Hepatocyte (in vitro differentiated cells): ENCODE measurements around the gene MKI67. TPM values are rescaled to one million over a fixed set of nuclear protein-coding genes. Genes with fewer than 3 reads are reported as not detected.

Experiments used
- DNase-seq: peaks from one replicate; pipeline ENCODE4 v3.0.0-alpha.2; 2016; ENCODE audit warnings: low spot score
- H2AFZ ChIP-seq: fragments of 200-600 bp; sonication (generic); 2 replicates; pipeline ENCODE4 v1.6.0; 2016; ENCODE audit warnings: antibody characterized with exemption, mild to moderate bottlenecking
- H3K27ac ChIP-seq: fragments of 200-600 bp; sonication (generic); 2 replicates; pipeline ENCODE4 v1.5.1; 2016; ENCODE audit warnings: mild to moderate bottlenecking
- H3K27me3 ChIP-seq: fragments of 200-600 bp; sonication (generic); 2 replicates; pipeline ENCODE4 v1.6.1; 2016
- H3K36me3 ChIP-seq: fragments of 200-600 bp; sonication (generic); replicated peaks from 2 replicates; pipeline ENCODE4 v1.5.1; 2016; ENCODE audit warnings: low read depth; ENCODE audit not compliant: insufficient read depth
- H3K4me1 ChIP-seq: fragments of 200-600 bp; sonication (generic); 2 replicates; pipeline ENCODE4 v1.5.1; 2016; ENCODE audit warnings: mild to moderate bottlenecking, moderate library complexity; ENCODE audit not compliant: insufficient read depth
- H3K4me2 ChIP-seq: fragments of 200-600 bp; sonication (generic); 2 replicates; pipeline ENCODE4 v1.6.0; 2016
- H3K4me3 ChIP-seq: fragments of 200-600 bp; sonication (generic); 2 replicates; pipeline ENCODE4 v1.5.1; 2016; ENCODE audit warnings: mild to moderate bottlenecking
- H3K79me2 ChIP-seq: fragments of 200-600 bp; sonication (generic); 2 replicates; pipeline ENCODE4 v1.6.0; 2017; ENCODE audit warnings: mild to moderate bottlenecking
- H3K9me2 ChIP-seq: fragments of 200-600 bp; sonication (generic); replicated peaks from 2 replicates; pipeline ENCODE4 v1.6.0; 2017; ENCODE audit warnings: mild to moderate bottlenecking; ENCODE audit not compliant: insufficient read depth
- H3K9me3 ChIP-seq: fragments of 200-600 bp; sonication (generic); 2 replicates; pipeline ENCODE4 v1.5.1; 2016; ENCODE audit warnings: low read depth, mild to moderate bottlenecking
- H4K20me1 ChIP-seq: fragments of 200-600 bp; sonication (generic); 2 replicates; pipeline ENCODE4 v1.6.0; 2016; ENCODE audit warnings: mild to moderate bottlenecking; ENCODE audit not compliant: insufficient read depth, poor library complexity, severe bottlenecking
- EZH2 ChIP-seq: fragments of 200-600 bp; sonication (generic); IDR thresholded peaks from 2 replicates; pipeline ENCODE4 v1.6.1; 2016; ENCODE audit warnings: antibody characterized with exemption, mild to moderate bottlenecking, borderline replicate concordance
- EZH2phosphoT487 ChIP-seq: fragments of 200-600 bp; sonication (generic); IDR thresholded peaks from one replicate; pipeline ENCODE4 v1.6.1; 2018; ENCODE audit warnings: antibody characterized with exemption, mild to moderate bottlenecking, low read depth, moderate library complexity; ENCODE audit not compliant: unreplicated experiment, severe bottlenecking
- WGBS: methylation state at CpG from one replicate; pipeline ENCODE4 v1.1.6; 2016; ENCODE audit warnings: low lambda C conversion rate; ENCODE audit errors: missing lambda C conversion rate; 5-methylcytosine and 5-hydroxymethylcytosine counted together
- polyA plus RNA-seq: library from polyadenylated mRNA; unstranded; fragments of >200 nt; fragmentation: Nextera tagmentation; extraction: Ambion mirVana; gene quantifications from 2 replicates; pipeline ENCODE4 v1.2.1, GENCODE V29; 2016
- total RNA-seq: library from RNA; depleted of rRNA; stranded (reverse); fragments of >200 nt; gene quantifications from 2 replicates; pipeline ENCODE4 v1.2.3, GENCODE V29; 2014
- TF ChIP-seq, protein P1 (sequence below): fragments of 200-600 bp; sonication (generic); IDR thresholded peaks from 2 replicates; pipeline ENCODE4 v1.5.1; 2016; ENCODE audit warnings: antibody characterized with exemption, mild to moderate bottlenecking; ENCODE audit not compliant: poor library complexity

The MKI67 gene
- total and polyA plus RNA-seq, 2 experiments from 2014 or later, result 8.1 to 13.1 TPM

DNA sequence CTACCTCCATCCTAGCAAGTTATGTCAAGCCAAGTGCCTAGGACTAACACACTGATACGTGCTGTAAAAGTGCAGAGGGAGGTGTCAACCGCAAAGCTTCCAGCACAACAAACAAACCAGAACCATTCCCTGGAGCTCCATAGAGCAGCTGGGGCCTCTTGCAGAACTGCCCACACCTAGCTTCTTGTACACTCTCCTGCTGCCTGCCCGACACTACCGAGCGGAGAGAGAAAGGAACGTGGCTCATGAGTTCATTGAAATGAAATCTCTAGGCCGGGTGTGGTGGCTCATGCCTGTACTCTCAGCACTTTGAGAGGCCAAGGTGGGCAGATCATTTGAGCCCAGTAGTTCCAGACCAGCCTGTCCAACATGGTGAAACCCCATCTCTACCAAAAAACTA lies 73.5 kb downstream of the MKI67 start:
- Histone ChIP-seq H3K79me2 (no peaks in the 10 kb centered on the region), H3K4me2 (no peak overlapping the region), H2AFZ (no peak overlapping the region), H3K27me3 (no peaks in the 10 kb centered on the region), H3K9me3 (no peaks in the 10 kb centered on the region), H4K20me1 (no peaks in the 10 kb centered on the region), H3K4me1 (peaks cover 4% of the 10 kb centered on the region), H3K27ac (no peak overlapping the region), H3K4me3 (no peak overlapping the region), H3K36me3 (no peaks in the 10 kb centered on the region), H3K9me2 (no peaks in the 10 kb centered on the region)
- no peak for DNase-seq
- TF ChIP-seq EZH2, result no peak
- TF ChIP-seq EZH2phosphoT487, result no peak
- TF ChIP-seq, protein P1, sequence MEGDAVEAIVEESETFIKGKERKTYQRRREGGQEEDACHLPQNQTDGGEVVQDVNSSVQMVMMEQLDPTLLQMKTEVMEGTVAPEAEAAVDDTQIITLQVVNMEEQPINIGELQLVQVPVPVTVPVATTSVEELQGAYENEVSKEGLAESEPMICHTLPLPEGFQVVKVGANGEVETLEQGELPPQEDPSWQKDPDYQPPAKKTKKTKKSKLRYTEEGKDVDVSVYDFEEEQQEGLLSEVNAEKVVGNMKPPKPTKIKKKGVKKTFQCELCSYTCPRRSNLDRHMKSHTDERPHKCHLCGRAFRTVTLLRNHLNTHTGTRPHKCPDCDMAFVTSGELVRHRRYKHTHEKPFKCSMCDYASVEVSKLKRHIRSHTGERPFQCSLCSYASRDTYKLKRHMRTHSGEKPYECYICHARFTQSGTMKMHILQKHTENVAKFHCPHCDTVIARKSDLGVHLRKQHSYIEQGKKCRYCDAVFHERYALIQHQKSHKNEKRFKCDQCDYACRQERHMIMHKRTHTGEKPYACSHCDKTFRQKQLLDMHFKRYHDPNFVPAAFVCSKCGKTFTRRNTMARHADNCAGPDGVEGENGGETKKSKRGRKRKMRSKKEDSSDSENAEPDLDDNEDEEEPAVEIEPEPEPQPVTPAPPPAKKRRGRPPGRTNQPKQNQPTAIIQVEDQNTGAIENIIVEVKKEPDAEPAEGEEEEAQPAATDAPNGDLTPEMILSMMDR, result no peak
- WGBS, result 94% methylated on average over 7 of the region's 7 CpGs

- Histone ChIP-seq H4K20me1 (no peaks in the 10 kb centered on the region), H3K27ac (no peak overlapping the region), H2AFZ (no peak overlapping the region), H3K36me3 (no peaks in the 10 kb centered on the region), H3K9me2 (no peaks in the 10 kb centered on the region), H3K9me3 (no peaks in the 10 kb centered on the region), H3K4me3 (no peak overlapping the region), H3K4me2 (no peak overlapping the region), H3K27me3 (no peaks in the 10 kb centered on the region), H3K4me1 (peaks cover 8% of the 10 kb centered on the region), H3K79me2 (no peaks in the 10 kb centered on the region)
- no peak for DNase-seq
- 90% methylated on average over 5 of the region's 5 CpGs for WGBS
- no peak for TF ChIP-seq EZH2
- TF ChIP-seq, protein P1, result no peak
- TF ChIP-seq EZH2phosphoT487, result no peak
Observed at GRCh38 chr10:128051548-128051947, 74.7 kb downstream of the MKI67 start.

- H4K20me1 ChIP-seq, result no peaks in the 10 kb centered on the region
- TF ChIP-seq, protein P1, result no peak
- no peak for TF ChIP-seq EZH2phosphoT487
- no peak for TF ChIP-seq EZH2
- no peaks in the 10 kb centered on the region for H3K36me3 ChIP-seq
- no peak overlapping the region for H2AFZ ChIP-seq
- H3K9me3 ChIP-seq, result no peaks in the 10 kb centered on the region
- H3K27ac ChIP-seq, result no peak overlapping the region
- no peaks in the 10 kb centered on the region for H3K79me2 ChIP-seq
- DNase-seq, result no peak
- H3K4me2 ChIP-seq, result no peak overlapping the region
- H3K27me3 ChIP-seq, result no peaks in the 10 kb centered on the region
- no peak overlapping the region for H3K4me3 ChIP-seq
- H3K9me2 ChIP-seq, result no peaks in the 10 kb centered on the region
- H3K4me1 ChIP-seq, result peaks cover 8% of the 10 kb centered on the region
Observed at GRCh38 chr10:128050936-128051335, 75.3 kb downstream of the MKI67 start.

- Histone ChIP-seq H4K20me1 (no peaks in the 10 kb centered on the region), H3K4me3 (no peak overlapping the region), H3K4me1 (peaks cover 8% of the 10 kb centered on the region), H3K79me2 (no peaks in the 10 kb centered on the region), H3K27me3 (no peaks in the 10 kb centered on the region), H3K4me2 (no peak overlapping the region), H2AFZ (no peak overlapping the region), H3K9me2 (no peaks in the 10 kb centered on the region), H3K9me3 (no peaks in the 10 kb centered on the region), H3K27ac (no peak overlapping the region), H3K36me3 (no peaks in the 10 kb centered on the region)
- DNase-seq, result no peak
- WGBS, result no CpG with 5 or more reads among the region's 1 CpG
- TF ChIP-seq EZH2 (no peak), EZH2phosphoT487 (no peak)
- TF ChIP-seq, protein P1, result no peak
Observed at GRCh38 chr10:128050121-128050516, 76.1 kb downstream of the MKI67 start.
